Endothelial cell (in vitro differentiated cells): ENCODE results near the gene DNAI1. TPM values are rescaled to one million over a fixed set of nuclear protein-coding genes. Genes with fewer than 3 reads are reported as not detected.
A peak's percentile ranks its signal among the peaks of the same experiment; 100 is the strongest.

Experiments
- DNase-seq: peaks from one replicate; pipeline ENCODE4 v3.0.0; 2021; ENCODE audit warnings: low spot score
- H3K27ac Mint-ChIP-seq: one replicate; pipeline ENCODE4 v1.8.0; 2021; ENCODE audit warnings: mixed read lengths, inconsistent platforms; ENCODE audit not compliant: unreplicated experiment
- H3K27me3 Mint-ChIP-seq: one replicate; pipeline ENCODE4 v1.8.0; 2021; ENCODE audit warnings: mild to moderate bottlenecking, moderate library complexity, mixed read lengths, inconsistent platforms; ENCODE audit not compliant: unreplicated experiment
- H3K36me3 Mint-ChIP-seq: one replicate; pipeline ENCODE4 v1.8.0; 2021; ENCODE audit warnings: mild to moderate bottlenecking, low read depth, mixed read lengths, inconsistent platforms; ENCODE audit not compliant: unreplicated experiment
- H3K4me1 Mint-ChIP-seq: one replicate; pipeline ENCODE4 v1.8.0; 2021; ENCODE audit warnings: mild to moderate bottlenecking, mixed read lengths, inconsistent platforms; ENCODE audit not compliant: unreplicated experiment
- H3K4me3 Mint-ChIP-seq: one replicate; pipeline ENCODE4 v1.8.0; 2021; ENCODE audit warnings: mild to moderate bottlenecking, mixed read lengths, inconsistent platforms; ENCODE audit not compliant: unreplicated experiment
- H3K9me3 Mint-ChIP-seq: one replicate; pipeline ENCODE4 v1.8.0; 2021; ENCODE audit warnings: mixed read lengths, inconsistent platforms; ENCODE audit not compliant: unreplicated experiment
- total RNA-seq: library from RNA; stranded (reverse); fragmentation: NEBNext Ultra II Directional; extraction: Animal tissue kit (Norgen Biotek cat#: 25700); gene quantifications from one replicate; pipeline ENCODE4 v1.2.1, GENCODE V29; 2021; ENCODE audit not compliant: unreplicated experiment
- TF ChIP-seq, protein P1 (sequence below): fragments of 200-600 bp; sonication (generic); IDR thresholded peaks from one replicate; pipeline ENCODE4 v1.5.0; 2021; ENCODE audit warnings: antibody characterized with exemption; ENCODE audit not compliant: unreplicated experiment

Gene DNAI1
- total RNA-seq, 1 donor from 2014 or later = 0.74 TPM

DNA sequence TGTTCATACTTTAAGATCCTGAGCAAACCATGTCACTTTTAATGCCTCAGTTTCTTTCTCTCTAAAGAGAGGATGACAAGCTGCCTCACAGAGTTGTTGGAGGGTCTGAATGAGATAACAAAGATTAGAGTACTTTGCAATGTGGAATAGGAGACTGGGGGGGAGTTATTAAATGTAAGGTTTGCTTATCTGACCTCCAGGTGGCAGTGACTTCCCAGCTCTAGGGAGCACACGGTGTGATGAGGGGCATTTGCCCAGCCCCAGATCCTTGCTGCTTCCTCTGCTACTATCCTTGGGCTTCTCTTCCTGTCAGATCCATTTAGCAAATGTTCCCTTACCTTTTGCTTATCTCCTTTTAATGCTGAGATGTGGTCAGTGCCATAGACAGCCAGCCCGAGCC lies 33.4 kb downstream of the DNAI1 start:
- peaks cover 16% of the 10 kb centered on the region for H3K4me1 Mint-ChIP-seq
- H3K27me3 Mint-ChIP-seq = no peaks in the 10 kb centered on the region

DNA sequence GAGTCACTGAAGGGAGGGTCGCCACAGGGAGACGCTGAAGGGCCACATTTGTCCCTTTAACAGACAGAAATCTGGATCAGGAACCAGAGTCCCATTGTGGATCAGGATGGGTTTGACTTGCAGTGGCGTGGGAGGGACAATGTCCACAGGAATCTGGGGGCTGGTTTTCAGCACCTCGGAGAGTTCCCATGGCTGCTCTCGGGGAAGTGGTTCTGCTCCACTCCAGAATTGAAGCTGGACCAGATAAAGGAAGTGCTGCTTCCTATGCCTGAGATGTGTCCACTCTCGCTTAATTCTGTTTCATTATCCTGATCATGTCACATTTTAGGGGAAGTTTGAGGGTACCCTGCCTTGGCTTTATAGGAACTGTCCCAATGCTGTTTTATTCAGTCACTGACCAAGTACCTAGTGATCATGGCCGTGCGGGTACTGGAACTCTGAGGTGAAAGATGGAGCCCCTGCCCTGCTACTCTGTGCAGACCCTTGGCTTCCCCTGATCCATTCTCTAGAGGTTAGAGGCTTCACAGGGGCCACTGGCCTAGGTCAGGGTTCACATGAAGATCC lies 35.4 kb downstream of the DNAI1 start:
- TF ChIP-seq, protein P1, sequence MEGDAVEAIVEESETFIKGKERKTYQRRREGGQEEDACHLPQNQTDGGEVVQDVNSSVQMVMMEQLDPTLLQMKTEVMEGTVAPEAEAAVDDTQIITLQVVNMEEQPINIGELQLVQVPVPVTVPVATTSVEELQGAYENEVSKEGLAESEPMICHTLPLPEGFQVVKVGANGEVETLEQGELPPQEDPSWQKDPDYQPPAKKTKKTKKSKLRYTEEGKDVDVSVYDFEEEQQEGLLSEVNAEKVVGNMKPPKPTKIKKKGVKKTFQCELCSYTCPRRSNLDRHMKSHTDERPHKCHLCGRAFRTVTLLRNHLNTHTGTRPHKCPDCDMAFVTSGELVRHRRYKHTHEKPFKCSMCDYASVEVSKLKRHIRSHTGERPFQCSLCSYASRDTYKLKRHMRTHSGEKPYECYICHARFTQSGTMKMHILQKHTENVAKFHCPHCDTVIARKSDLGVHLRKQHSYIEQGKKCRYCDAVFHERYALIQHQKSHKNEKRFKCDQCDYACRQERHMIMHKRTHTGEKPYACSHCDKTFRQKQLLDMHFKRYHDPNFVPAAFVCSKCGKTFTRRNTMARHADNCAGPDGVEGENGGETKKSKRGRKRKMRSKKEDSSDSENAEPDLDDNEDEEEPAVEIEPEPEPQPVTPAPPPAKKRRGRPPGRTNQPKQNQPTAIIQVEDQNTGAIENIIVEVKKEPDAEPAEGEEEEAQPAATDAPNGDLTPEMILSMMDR = no peak
- Mint-ChIP-seq H3K9me3 (no peaks in the 10 kb centered on the region), H3K27ac (no peak overlapping the region), H3K36me3 (no peaks in the 10 kb centered on the region), H3K4me3 (no peak overlapping the region), H3K27me3 (no peaks in the 10 kb centered on the region), H3K4me1 (peaks cover 16% of the 10 kb centered on the region)
- peak; percentile 69 for DNase-seq

More for the DNA sequence above, 33.4 kb downstream of the DNAI1 start:
- Mint-ChIP-seq H3K27ac (no peak overlapping the region), H3K9me3 (no peaks in the 10 kb centered on the region), H3K4me3 (no peak overlapping the region), H3K36me3 (no peaks in the 10 kb centered on the region)
- DNase-seq = no peak
- TF ChIP-seq, protein P1 = no peak

DNA sequence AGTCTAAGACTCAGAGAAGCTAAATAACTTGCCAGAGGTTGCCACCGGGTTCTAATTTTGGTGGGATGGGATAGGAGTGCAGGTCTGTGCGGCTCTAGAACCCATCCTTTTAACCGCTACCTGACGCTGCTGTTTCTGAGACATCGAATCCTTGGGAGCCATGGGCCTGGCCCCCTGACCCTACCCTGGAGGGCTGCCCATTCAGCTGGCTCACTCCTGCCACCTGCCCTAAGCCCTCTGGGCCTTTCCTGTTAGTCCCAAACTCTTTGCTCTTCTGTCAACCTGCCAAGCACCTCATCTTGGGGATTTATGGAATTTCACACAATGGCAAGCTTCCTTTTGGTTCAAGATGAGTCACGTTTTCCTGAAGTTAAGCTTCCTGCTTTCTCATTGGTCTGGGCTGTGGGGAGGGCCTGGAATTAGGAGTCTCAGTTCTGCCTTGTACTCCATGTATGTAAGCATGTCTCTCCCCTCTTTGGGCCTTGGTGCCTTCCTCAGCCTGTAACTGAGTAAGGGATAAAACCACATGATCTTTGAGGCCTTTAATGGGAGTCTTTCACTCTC lies 37.6 kb downstream of the DNAI1 start:
- H3K27ac Mint-ChIP-seq = no peak overlapping the region
- TF ChIP-seq, protein P1 = no peak
- no peak for DNase-seq
- H3K4me1 Mint-ChIP-seq = peaks cover 16% of the 10 kb centered on the region
- no peaks in the 10 kb centered on the region for H3K9me3 Mint-ChIP-seq
- H3K36me3 Mint-ChIP-seq = no peaks in the 10 kb centered on the region
- no peak overlapping the region for H3K4me3 Mint-ChIP-seq
- peaks cover 2% of the 10 kb centered on the region for H3K27me3 Mint-ChIP-seq

DNA sequence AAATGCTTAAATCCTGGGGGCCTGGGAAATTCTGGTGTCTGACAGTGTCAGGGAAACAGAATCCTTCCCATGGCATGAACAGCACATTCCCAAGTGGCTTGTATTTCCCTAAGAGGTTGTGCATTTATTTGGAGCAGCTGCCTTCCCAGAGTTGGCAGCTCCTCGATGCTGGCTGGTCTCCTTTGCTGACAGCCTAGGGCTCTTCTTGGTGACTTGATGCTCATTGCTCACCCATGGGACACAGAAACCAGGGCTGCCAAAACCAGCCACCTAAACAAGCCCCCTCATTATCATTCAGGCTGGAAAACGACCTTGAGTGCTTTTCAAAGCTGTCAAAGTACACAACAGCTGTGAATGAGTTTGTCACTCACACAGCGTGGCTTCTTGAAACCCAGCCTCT lies 39.9 kb downstream of the DNAI1 start:
- peaks cover 16% of the 10 kb centered on the region for H3K4me1 Mint-ChIP-seq
- TF ChIP-seq, protein P1 = no peak
- no peak overlapping the region for H3K4me3 Mint-ChIP-seq
- H3K36me3 Mint-ChIP-seq = no peaks in the 10 kb centered on the region
- no peaks in the 10 kb centered on the region for H3K9me3 Mint-ChIP-seq
- H3K27me3 Mint-ChIP-seq = peaks cover 2% of the 10 kb centered on the region
- H3K27ac Mint-ChIP-seq = no peak overlapping the region
- no peak for DNase-seq

DNA sequence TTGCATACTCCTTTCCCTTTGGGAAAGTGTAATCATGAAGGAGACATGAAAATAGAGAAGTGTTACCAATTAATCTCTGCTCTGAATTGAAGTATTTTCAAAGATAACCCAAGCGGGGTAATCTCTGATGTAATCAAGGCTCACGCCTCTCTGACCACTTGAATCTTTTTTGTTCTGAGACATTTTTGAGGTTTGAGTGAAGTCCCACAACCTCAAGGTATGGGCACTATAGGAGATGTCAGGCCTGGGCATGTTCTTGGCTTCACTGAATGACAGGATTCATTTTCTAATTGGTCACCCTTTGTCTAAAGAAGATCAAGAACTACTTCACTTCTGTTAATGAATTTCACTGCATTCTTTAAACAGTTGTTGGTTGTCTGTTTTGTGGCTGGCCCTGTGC lies 40.5 kb downstream of the DNAI1 start:
- Mint-ChIP-seq H3K36me3 (no peaks in the 10 kb centered on the region), H3K9me3 (no peaks in the 10 kb centered on the region)

More for the DNA sequence above, 40.5 kb downstream of the DNAI1 start:
- Mint-ChIP-seq H3K27me3 (peaks cover 2% of the 10 kb centered on the region), H3K27ac (no peak overlapping the region), H3K4me1 (peaks cover 13% of the 10 kb centered on the region), H3K4me3 (no peak overlapping the region)
- TF ChIP-seq, protein P1 = no peak
- DNase-seq = no peak
